ENCODE measurements around the gene SH3BP5.
"Not testable (repeated sequence)": the region's sequence is repeated elsewhere in the genome, so short reads cannot be mapped to it uniquely, and the experiment has no call there.

SH3BP5 gene

GRCh38 chr3:15359677-15360397 is 27.5 kb upstream of the SH3BP5 start:
- POLR2A ChIA-PET: no interaction called here
- no peak for DNase-seq (ENCODE audit: low read depth, low spot score)
- no peak overlapping the region for H3K4me3 ChIP-seq (ENCODE audit: low read depth, low read length)
- TF ChIP-seq, protein P1, sequence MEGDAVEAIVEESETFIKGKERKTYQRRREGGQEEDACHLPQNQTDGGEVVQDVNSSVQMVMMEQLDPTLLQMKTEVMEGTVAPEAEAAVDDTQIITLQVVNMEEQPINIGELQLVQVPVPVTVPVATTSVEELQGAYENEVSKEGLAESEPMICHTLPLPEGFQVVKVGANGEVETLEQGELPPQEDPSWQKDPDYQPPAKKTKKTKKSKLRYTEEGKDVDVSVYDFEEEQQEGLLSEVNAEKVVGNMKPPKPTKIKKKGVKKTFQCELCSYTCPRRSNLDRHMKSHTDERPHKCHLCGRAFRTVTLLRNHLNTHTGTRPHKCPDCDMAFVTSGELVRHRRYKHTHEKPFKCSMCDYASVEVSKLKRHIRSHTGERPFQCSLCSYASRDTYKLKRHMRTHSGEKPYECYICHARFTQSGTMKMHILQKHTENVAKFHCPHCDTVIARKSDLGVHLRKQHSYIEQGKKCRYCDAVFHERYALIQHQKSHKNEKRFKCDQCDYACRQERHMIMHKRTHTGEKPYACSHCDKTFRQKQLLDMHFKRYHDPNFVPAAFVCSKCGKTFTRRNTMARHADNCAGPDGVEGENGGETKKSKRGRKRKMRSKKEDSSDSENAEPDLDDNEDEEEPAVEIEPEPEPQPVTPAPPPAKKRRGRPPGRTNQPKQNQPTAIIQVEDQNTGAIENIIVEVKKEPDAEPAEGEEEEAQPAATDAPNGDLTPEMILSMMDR (IDR thresholded peaks at IDR 0.05; ENCODE audit: insufficient read depth, low read length, missing control alignments): no peak
- CTCF ChIA-PET: interaction anchor here (1.2 to 3.2 kb wide), 5 partner anchors 18 to 92 kb away, joined by 3 to 16 read pairs (median 5); no protein-coding TSS in a partner anchor

GRCh38 chr3:15356651-15357061 is 24.3 kb upstream of the SH3BP5 start:
- DNase-seq (ENCODE audit: low read depth, low spot score); H3K4me3 ChIP-seq (ENCODE audit: low read depth, low read length); POLR2A ChIA-PET: not testable (repeated sequence)
- CTCF ChIA-PET: interaction anchor here (2.5 kb wide), 1 partner anchor 26 kb away, joined by 8 read pairs; no protein-coding TSS in a partner anchor

DNA sequence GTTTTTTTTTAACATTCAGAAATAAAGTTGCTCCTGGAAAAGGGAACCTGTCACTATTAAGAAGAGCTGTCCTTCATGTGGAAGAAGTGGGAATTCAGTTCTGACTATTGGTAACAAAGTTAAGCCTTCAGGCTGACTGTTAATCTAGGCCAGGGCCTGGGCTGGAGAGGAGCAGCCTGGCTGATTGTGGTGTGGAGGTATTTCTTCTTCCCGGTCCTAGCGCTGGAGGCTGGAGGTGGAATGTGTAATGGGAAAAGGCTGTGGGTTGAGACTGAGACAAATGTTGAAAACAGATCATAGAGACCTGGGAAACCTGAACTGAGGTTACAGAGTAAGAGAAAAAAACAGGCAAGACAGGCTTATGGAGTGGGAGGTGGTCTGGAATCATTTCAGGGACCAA is 23.8 kb upstream of the SH3BP5 start:
- ChIA-PET CTCF (interaction anchor here (1.6 to 3.8 kb wide), 3 partner anchors 11 to 88 kb away, joined by 4 to 18 read pairs (median 8); no protein-coding TSS in a partner anchor), POLR2A (no interaction called here)

DNA sequence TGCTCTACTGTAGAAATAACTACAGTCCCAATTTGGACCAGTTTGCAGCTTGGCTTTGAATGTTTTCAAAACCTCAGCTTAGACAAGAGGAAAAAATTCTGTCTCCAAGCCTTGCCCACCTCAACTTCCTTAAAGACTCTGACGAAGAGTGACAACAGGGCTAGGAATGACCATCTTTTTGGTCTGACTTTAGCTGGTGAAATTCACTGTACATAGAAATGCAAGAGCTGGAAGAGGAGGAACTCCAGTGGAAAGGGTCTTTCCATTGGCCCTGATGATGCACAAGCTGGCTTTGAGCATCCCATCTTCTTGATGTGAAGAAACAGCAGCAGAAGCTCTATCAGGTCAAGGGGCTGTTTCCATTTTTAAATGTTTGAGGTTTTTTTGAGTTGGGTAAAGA is 22.7 kb upstream of the SH3BP5 start:
- no peak overlapping the region for H3K4me3 ChIP-seq (ENCODE audit: low read depth, low read length)
- ChIA-PET POLR2A (interaction anchor here (1.0 kb wide), 1 partner anchor 9 kb away, joined by 3 read pairs; no protein-coding TSS in a partner anchor), CTCF (interaction anchor here (1.6 to 3.8 kb wide), 3 partner anchors 12 to 87 kb away, joined by 4 to 18 read pairs (median 8); no protein-coding TSS in a partner anchor)
- DNase-seq (ENCODE audit: low read depth, low spot score): no peak
- TF ChIP-seq, protein P1 (IDR thresholded peaks at IDR 0.05; ENCODE audit: insufficient read depth, low read length, missing control alignments): no peak

More for the DNA sequence above, 23.8 kb upstream of the SH3BP5 start:
- no peak overlapping the region for H3K4me3 ChIP-seq (ENCODE audit: low read depth, low read length)
- DNase-seq (ENCODE audit: low read depth, low spot score): no peak
- TF ChIP-seq, protein P1 (IDR thresholded peaks at IDR 0.05; ENCODE audit: insufficient read depth, low read length, missing control alignments): no peak

- ChIA-PET POLR2A (interaction anchor here (1.0 kb wide), 1 partner anchor 9 kb away, joined by 3 read pairs; no protein-coding TSS in a partner anchor), CTCF (interaction anchor here (1.2 to 3.8 kb wide), 3 partner anchors 24 to 86 kb away, joined by 3 to 18 read pairs (median 8); no protein-coding TSS in a partner anchor)
- no peak overlapping the region for H3K4me3 ChIP-seq (ENCODE audit: low read depth, low read length)
- no peak for DNase-seq (ENCODE audit: low read depth, low spot score)
- TF ChIP-seq, protein P1 (IDR thresholded peaks at IDR 0.05; ENCODE audit: insufficient read depth, low read length, missing control alignments): no peak
Measured at GRCh38 chr3:15354485-15354884, 22.1 kb upstream of the SH3BP5 start.

DNA sequence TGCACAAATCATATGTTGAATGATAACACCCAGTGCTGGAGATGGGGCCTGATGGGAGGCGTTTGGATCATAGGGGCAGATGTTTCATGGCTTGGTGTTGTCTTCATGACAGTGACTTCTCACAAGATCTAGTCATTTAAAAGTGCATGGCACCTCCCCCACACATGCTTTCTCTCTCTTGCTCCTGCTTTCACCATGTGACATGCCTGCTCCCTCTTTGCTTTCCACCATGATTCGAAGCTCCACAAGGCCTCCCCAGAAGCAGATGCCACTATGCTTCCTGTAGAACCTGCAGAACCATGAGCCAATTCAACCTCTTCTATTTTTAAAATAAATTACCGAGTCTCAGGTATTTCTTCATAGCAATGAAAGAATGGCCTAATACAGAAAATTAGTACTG is 17.8 kb upstream of the SH3BP5 start:
- CTCF ChIA-PET: interaction anchor here (0.9 to 1.1 kb wide), 2 partner anchors 18 to 55 kb away, joined by 3 read pairs; partner anchors contain the start of gene SH3BP5

DNA sequence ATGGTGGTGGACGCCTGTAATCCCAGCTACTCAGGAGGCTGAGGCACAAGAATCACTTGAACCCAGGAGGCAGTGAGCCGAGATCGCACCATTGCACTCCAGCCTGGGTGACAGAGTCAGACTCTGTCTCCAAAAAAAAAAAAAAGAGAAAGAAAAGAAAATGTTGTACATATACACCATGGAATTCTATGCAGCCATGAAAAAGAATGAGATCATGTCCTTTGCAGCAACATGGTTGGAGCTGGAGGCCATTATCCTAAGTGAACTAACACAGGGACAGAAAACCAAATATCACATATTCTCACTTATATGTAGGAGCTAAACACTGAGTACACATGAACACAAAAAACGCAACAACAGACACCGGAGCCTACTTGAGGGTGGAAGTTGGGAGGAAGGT is 17.1 kb upstream of the SH3BP5 start:
- H3K4me3 ChIP-seq (ENCODE audit: low read depth, low read length); DNase-seq (ENCODE audit: low read depth, low spot score); POLR2A ChIA-PET: not testable (repeated sequence)
- CTCF ChIA-PET: interaction anchor here (0.9 to 1.4 kb wide), 3 partner anchors 13 to 56 kb away, joined by 3 read pairs; partner anchors contain the start of gene SH3BP5

More for the DNA sequence above, 17.8 kb upstream of the SH3BP5 start:
- DNase-seq (ENCODE audit: low read depth, low spot score): no peak
- no peak overlapping the region for H3K4me3 ChIP-seq (ENCODE audit: low read depth, low read length)
- TF ChIP-seq, protein P1 (IDR thresholded peaks at IDR 0.05; ENCODE audit: insufficient read depth, low read length, missing control alignments): no peak
- POLR2A ChIA-PET: no interaction called here

All from AG04449 (cell line).